H1 (cell line): ENCODE results near the gene USP3. TPM values are rescaled to one million over a fixed set of nuclear protein-coding genes. Genes with fewer than 3 reads are reported as not detected.

Experiments
- CTCF ChIA-PET: fragments of 300-600 bp; sonication (Branson Sonifier 250); formaldehyde crosslinking; loops from one replicate; lab custom pipeline; 2021; ENCODE audit not compliant: partially characterized antibody; lab: Charles Lee
- POLR2A ChIA-PET: fragments of 300-600 bp; sonication (Branson Sonifier 250); formaldehyde crosslinking; loops from one replicate; lab custom pipeline; 2021; ENCODE audit warnings: inconsistent platforms; ENCODE audit not compliant: partially characterized antibody; lab: Charles Lee
- DNase-seq, 2 experiments: peaks; one replicate each; pipeline versions ENCODE4 v3.0.0 to v3.0.0-alpha.2; 2010 to 2022; ENCODE audit warnings: low spot score in 2 of 2, low read depth in 1 of 2, mixed read lengths in 1 of 2
- FAIRE-seq: peaks from 2 replicates; lab custom pipeline; 2011; peaks lifted over from hg19 to GRCh38; lab: Jason Lieb, UNC
- H2AFZ ChIP-seq: 2 replicates; pipeline ENCODE4 v1.8.1; 2012; ENCODE audit warnings: low read length, inconsistent platforms
- H2AK5ac ChIP-seq: 2 replicates; pipeline ENCODE4 v1.6.1; 2013; ENCODE audit warnings: low read depth, low read length
- H2BK120ac ChIP-seq: replicated peaks from 2 replicates; pipeline ENCODE3; 2013; ENCODE audit warnings: low read depth, low read length, inconsistent platforms
- H2BK12ac ChIP-seq: 2 replicates; pipeline ENCODE4 v1.6.1; 2013; ENCODE audit warnings: low read depth, low read length
- H2BK15ac ChIP-seq: 2 replicates; pipeline ENCODE4 v1.6.1; 2013; ENCODE audit warnings: low read length
- H2BK20ac ChIP-seq: 2 replicates; pipeline ENCODE4 v1.6.1; 2013; ENCODE audit warnings: low read length
- H2BK5ac ChIP-seq: 2 replicates; pipeline ENCODE4 v1.6.1; 2013; ENCODE audit warnings: low read depth, low read length
- H3K14ac ChIP-seq: 2 replicates; pipeline ENCODE4 v1.6.1; 2013; ENCODE audit warnings: inconsistent platforms; ENCODE audit not compliant: insufficient read length
- H3K18ac ChIP-seq: 2 replicates; pipeline ENCODE4 v1.6.1; 2013; ENCODE audit warnings: low read length; ENCODE audit errors: extremely low read depth
- H3K23ac ChIP-seq: 2 replicates; pipeline ENCODE4 v1.6.1; 2013; ENCODE audit warnings: inconsistent platforms; ENCODE audit not compliant: insufficient read length
- H3K23me2 ChIP-seq: 2 replicates; pipeline ENCODE4 v1.6.1; 2013; ENCODE audit warnings: low read depth, low read length
- H3K27ac ChIP-seq: 2 replicates; pipeline ENCODE4 v1.6.1; 2011; ENCODE audit warnings: low read depth, low read length, inconsistent platforms
- H3K27me3 ChIP-seq, 4 experiments: replicated peaks in 1 of 4; 1 replicate in 1 of 4; 2 replicates in 3 of 4; pipeline versions ENCODE4 v1.6.1 to v1.8.1; 2011 to 2013; ENCODE audit warnings: low read length in 3 of 4, mild to moderate bottlenecking in 3 of 4, inconsistent platforms in 2 of 4, mixed read lengths in 2 of 4, moderate library complexity in 1 of 4; ENCODE audit not compliant: control insufficient read depth in 3 of 4, insufficient read depth in 3 of 4; ENCODE audit errors: extremely low read depth in 1 of 4
- H3K36me3 ChIP-seq, 4 experiments: 2 replicates each; pipeline versions ENCODE4 v1.6.1 to v1.8.1; 2011 to 2013; ENCODE audit warnings: mild to moderate bottlenecking in 4 of 4, low read length in 3 of 4, moderate library complexity in 2 of 4, control low read depth in 1 of 4, inconsistent platforms in 1 of 4; ENCODE audit not compliant: insufficient read depth in 4 of 4, control insufficient read depth in 2 of 4
- H3K4ac ChIP-seq: replicated peaks from 2 replicates; pipeline ENCODE3; 2013; ENCODE audit warnings: low read length, low read depth, mixed read lengths, inconsistent platforms; ENCODE audit not compliant: insufficient read length
- H3K4me1 ChIP-seq, 4 experiments: replicated peaks in 1 of 4; 1 replicate in 1 of 4; 2 replicates in 3 of 4; pipeline versions ENCODE4 v1.6.1 to v1.8.1; 2011 to 2013; ENCODE audit warnings: low read length in 3 of 4, inconsistent platforms in 2 of 4, mixed read lengths in 1 of 4; ENCODE audit not compliant: insufficient read depth in 4 of 4, control insufficient read depth in 3 of 4
- H3K4me2 ChIP-seq, 2 experiments: 2 replicates each; pipeline versions ENCODE4 v1.6.1 to v1.8.1; 2011 to 2013; ENCODE audit warnings: low read depth in 2 of 2, low read length in 2 of 2, control low read depth in 1 of 2, inconsistent platforms in 1 of 2, mild to moderate bottlenecking in 1 of 2; ENCODE audit not compliant: insufficient read depth in 1 of 2
- H3K4me3 ChIP-seq, 4 experiments: fragments of 200-600, 300-600 bp in 1 of 4; sonication (generic), shearing (Covaris generic), sonication (Bioruptor Twin) in 1 of 4; 2 replicates each; pipeline versions ENCODE4 v1.5.1 to v1.8.1; 2011 to 2016; ENCODE audit warnings: low read length in 4 of 4, low read depth in 3 of 4, control low read depth in 2 of 4, inconsistent platforms in 2 of 4, mild to moderate bottlenecking in 2 of 4, mixed read lengths in 1 of 4, moderate library complexity in 1 of 4; ENCODE audit not compliant: insufficient read depth in 2 of 4; ENCODE audit errors: extremely low read depth in 1 of 4
- H3K56ac ChIP-seq: replicated peaks from 2 replicates; pipeline ENCODE3; 2013; ENCODE audit warnings: low read depth, mild to moderate bottlenecking, mixed read lengths, low read length, inconsistent platforms; ENCODE audit not compliant: insufficient read length
- H3K79me1 ChIP-seq: 2 replicates; pipeline ENCODE4 v1.6.1; 2013; ENCODE audit warnings: low read depth, low read length, control low read depth
- H3K79me2 ChIP-seq, 2 experiments: 2 replicates each; pipeline versions ENCODE4 v1.6.1 to v1.8.1; 2012 to 2013; ENCODE audit warnings: low read length in 2 of 2, mild to moderate bottlenecking in 2 of 2, inconsistent platforms in 1 of 2; ENCODE audit not compliant: insufficient read depth in 2 of 2, control insufficient read depth in 1 of 2
- H3K9ac ChIP-seq, 4 experiments: replicated peaks in 1 of 4; 1 replicate in 1 of 4; 2 replicates in 3 of 4; pipeline versions ENCODE4 v1.6.1 to v1.8.1; 2011 to 2013; ENCODE audit warnings: low read depth in 3 of 4, low read length in 3 of 4, control low read depth in 2 of 4, mild to moderate bottlenecking in 2 of 4, moderate library complexity in 2 of 4, inconsistent platforms in 1 of 4; ENCODE audit errors: extremely low read depth in 1 of 4
- H3K9me3 ChIP-seq, 2 experiments: 2 replicates each; pipeline versions ENCODE4 v1.6.1 to v1.8.1; 2012 to 2013; ENCODE audit warnings: mild to moderate bottlenecking in 2 of 2, moderate library complexity in 2 of 2, control low read depth in 1 of 2, inconsistent platforms in 1 of 2, low read depth in 1 of 2, low read length in 1 of 2, mixed read lengths in 1 of 2; ENCODE audit not compliant: insufficient read depth in 2 of 2
- H4K20me1 ChIP-seq, 2 experiments: replicated peaks in 1 of 2; 2 replicates each; pipeline versions ENCODE3 to v1.8.1; 2011 to 2013; ENCODE audit warnings: inconsistent platforms in 2 of 2, low read length in 2 of 2, mild to moderate bottlenecking in 1 of 2; ENCODE audit not compliant: insufficient read depth in 2 of 2, control insufficient read depth in 1 of 2
- H4K5ac ChIP-seq: 2 replicates; pipeline ENCODE4 v1.6.1; 2013; ENCODE audit warnings: low read length, low read depth, mixed read lengths, inconsistent platforms; ENCODE audit not compliant: insufficient read length
- H4K8ac ChIP-seq: 2 replicates; pipeline ENCODE4 v1.8.0; 2013; ENCODE audit warnings: mild to moderate bottlenecking, moderate library complexity, low read length, inconsistent platforms; ENCODE audit not compliant: insufficient read depth; ENCODE audit errors: extremely low read depth
- H4K91ac ChIP-seq: replicated peaks from 2 replicates; pipeline ENCODE3; 2013; ENCODE audit warnings: low read length, mixed read lengths, inconsistent platforms; ENCODE audit not compliant: insufficient read length
- CREB1 ChIP-seq: IDR thresholded peaks from 2 replicates; pipeline ENCODE4 v1.6.1; 2012; ENCODE audit warnings: inconsistent platforms
- EP300 ChIP-seq, 2 experiments: IDR thresholded peaks; 1 replicate in 1 of 2; 2 replicates in 1 of 2; pipeline ENCODE4 v1.6.1; 2011 to 2012; ENCODE audit warnings: low read depth in 2 of 2, low read length in 2 of 2, mild to moderate bottlenecking in 2 of 2, borderline replicate concordance in 1 of 2, inconsistent platforms in 1 of 2, moderate library complexity in 1 of 2
- POU5F1 ChIP-seq: IDR thresholded peaks from 2 replicates; pipeline ENCODE4 v1.6.1; 2011; ENCODE audit warnings: low read depth, mild to moderate bottlenecking, low read length, moderate library complexity
- SIRT6 ChIP-seq: IDR thresholded peaks from one replicate; pipeline ENCODE4 v1.7.1; 2012; ENCODE audit warnings: low read length, inconsistent platforms
- SP1 ChIP-seq: IDR thresholded peaks from 2 replicates; pipeline ENCODE4 v1.6.1; 2011; ENCODE audit warnings: low read depth, low read length
- TBP ChIP-seq: IDR thresholded peaks from 2 replicates; pipeline ENCODE4 v1.6.1; 2011; ENCODE audit warnings: low read depth, low read length, improper control_type of control experiment
- USF2 ChIP-seq: IDR thresholded peaks from 2 replicates; pipeline ENCODE4 v1.6.1; 2011; ENCODE audit warnings: low read length, improper control_type of control experiment
- WGBS, 2 experiments: shearing (Covaris generic) in 1 of 2; methylation state at CpG; one replicate each; pipeline versions ENCODE4 v1.1.6 to v1.1.7; 2013 to 2015; ENCODE audit warnings: low lambda C conversion rate in 2 of 2, mixed read lengths in 2 of 2, inconsistent platforms in 1 of 2, low coverage in 1 of 2, missing lambda C conversion rate in 1 of 2; ENCODE audit not compliant: insufficient replicate concordance in 2 of 2, insufficient coverage in 1 of 2, insufficient read length in 1 of 2; ENCODE audit errors: extremely low coverage in 1 of 2, missing lambda C conversion rate in 1 of 2; 5-methylcytosine and 5-hydroxymethylcytosine counted together
- polyA plus RNA-seq, 7 experiments: library from polyadenylated mRNA; depleted of rRNA in 3 of 7; stranded (reverse) in 5 of 7; unstranded in 2 of 7; fragments of >200 nt in 5 of 7; fragments of 200-250 nt in 2 of 7; gene quantifications; 1 replicate in 5 of 7; 2 replicates in 1 of 7; 4 replicates in 1 of 7; pipeline versions ENCODE4 v1.2.1 to v1.2.3, GENCODE V29; 2011 to 2013; ENCODE audit warnings: missing spikeins in 2 of 7, mixed read lengths in 2 of 7
- total RNA-seq: library from RNA; stranded (reverse); fragmentation: NEBNext Ultra II Directional; extraction: Animal tissue kit (Norgen Biotek cat#: 25700); gene quantifications from 2 replicates; pipeline ENCODE4 v1.2.1, GENCODE V29; 2021

The USP3 gene
- total and polyA plus RNA-seq, 2 of the 8 experiments (the other 6 are each of a cell fraction or from before 2014, with no cell fraction given) = 15.5 to 16.2 TPM

GRCh38 chr15:63560741-63561448, 56.5 kb downstream of the USP3 start:
- no peak for DNase-seq
- Histone ChIP-seq H3K14ac (no peak overlapping the region), H3K36me3 (no peaks in the 10 kb centered on the region), H3K56ac (no peak overlapping the region), H3K4me1 (peaks cover 3 to 18% (median 14%) of the 10 kb centered on the region in 4 experiments; a peak in 6 of 7 replicates), H3K27ac (no peak overlapping the region), H3K27me3 (no peaks in the 10 kb centered on the region), H4K20me1 (no peaks in the 10 kb centered on the region), H4K5ac (no peak overlapping the region), H3K9ac (no peak overlapping the region), H3K4ac (peak overlapping the region; percentile 86), H2BK120ac (peak overlapping the region; percentile 86), H2AK5ac (peak overlapping the region; percentile 68), H3K79me1 (no peaks in the 10 kb centered on the region), H2BK20ac (peak overlapping the region; percentile 67; the same call in 1 of the 2 replicates), H3K18ac (peak overlapping the region; percentile 65), H3K9me3 (no peaks in the 10 kb centered on the region), H3K4me2 (peak overlapping the region; percentile 27 to 28; a peak in 3 of 4 replicates), H2AFZ (no peak overlapping the region), H4K8ac (peak overlapping the region; percentile 75), H3K79me2 (no peaks in the 10 kb centered on the region), H3K23ac (no peak overlapping the region), H4K91ac (peak overlapping the region; percentile 75), H2BK12ac (peak overlapping the region; percentile 99), H3K23me2 (peaks cover 2% of the 10 kb centered on the region; the same call in 1 of the 2 replicates), H2BK15ac (peak overlapping the region; percentile 24; the same call in 1 of the 2 replicates), H3K4me3 (no peak overlapping the region), H2BK5ac (peak overlapping the region; percentile 71; the same call in 1 of the 2 replicates)
- WGBS, 2 experiments = 71% methylated on average over 6 of the region's 6 CpGs; no CpG with 5 or more reads in 1 of the 2 experiments
- ChIA-PET POLR2A (interaction anchor here (0.6 to 1.2 kb wide), 2 partner anchors 56 to 74 kb away, joined by 3 read pairs; no protein-coding TSS in a partner anchor), CTCF (interaction anchor here (0.7 to 2.4 kb wide), 3 partner anchors 19 to 38 kb away, joined by 3 to 10 read pairs (median 5); no protein-coding TSS in a partner anchor)
- no peak for FAIRE-seq
- TF ChIP-seq TBP = no peak
- TF ChIP-seq SIRT6 = no peak
- TF ChIP-seq SP1 = peak; percentile 45; the same call in 1 of the 2 replicates
- peak; percentile 47; the same call in 1 of the 2 replicates for TF ChIP-seq CREB1
- no peak for TF ChIP-seq POU5F1
- TF ChIP-seq USF2 = no peak
- no peak for TF ChIP-seq EP300 (IDR thresholded peaks at IDR 0.05; ENCODE audit: borderline replicate concordance in 1 of 2, low read depth in 2 of 2, low read length in 2 of 2)
